Adipocyte (in vitro differentiated cells): ENCODE data around the gene CNN2.
A peak's percentile ranks its signal among the peaks of the same experiment; 100 is the strongest.

Source experiments
- DNase-seq: peaks from one replicate; pipeline ENCODE4 v3.0.0-alpha.2; 2015; ENCODE audit warnings: low read depth
- H3K27me3 ChIP-seq: replicated peaks from 2 replicates; pipeline ENCODE4 v1.7.0; 2013; ENCODE audit warnings: mild to moderate bottlenecking, low read length, moderate library complexity; ENCODE audit not compliant: control insufficient read depth, insufficient read depth
- H3K36me3 ChIP-seq: 2 replicates; pipeline ENCODE4 v1.7.0; 2013; ENCODE audit warnings: low read length, mild to moderate bottlenecking, moderate library complexity; ENCODE audit not compliant: control insufficient read depth, insufficient read depth, severe bottlenecking
- H3K4me1 ChIP-seq: 2 replicates; pipeline ENCODE4 v1.7.0; 2013; ENCODE audit warnings: mild to moderate bottlenecking, low read length, moderate library complexity; ENCODE audit not compliant: control insufficient read depth, insufficient read depth
- H3K4me3 ChIP-seq: 2 replicates; pipeline ENCODE4 v1.7.0; 2013; ENCODE audit warnings: mild to moderate bottlenecking, low read length, moderate library complexity
- H3K9ac ChIP-seq: 2 replicates; pipeline ENCODE4 v1.7.0; 2013; ENCODE audit warnings: mild to moderate bottlenecking, low read length, moderate library complexity
- H3K9me3 ChIP-seq: 2 replicates; pipeline ENCODE4 v1.7.0; 2013; ENCODE audit warnings: mild to moderate bottlenecking, low read length, moderate library complexity; ENCODE audit not compliant: control insufficient read depth

Gene CNN2

DNA sequence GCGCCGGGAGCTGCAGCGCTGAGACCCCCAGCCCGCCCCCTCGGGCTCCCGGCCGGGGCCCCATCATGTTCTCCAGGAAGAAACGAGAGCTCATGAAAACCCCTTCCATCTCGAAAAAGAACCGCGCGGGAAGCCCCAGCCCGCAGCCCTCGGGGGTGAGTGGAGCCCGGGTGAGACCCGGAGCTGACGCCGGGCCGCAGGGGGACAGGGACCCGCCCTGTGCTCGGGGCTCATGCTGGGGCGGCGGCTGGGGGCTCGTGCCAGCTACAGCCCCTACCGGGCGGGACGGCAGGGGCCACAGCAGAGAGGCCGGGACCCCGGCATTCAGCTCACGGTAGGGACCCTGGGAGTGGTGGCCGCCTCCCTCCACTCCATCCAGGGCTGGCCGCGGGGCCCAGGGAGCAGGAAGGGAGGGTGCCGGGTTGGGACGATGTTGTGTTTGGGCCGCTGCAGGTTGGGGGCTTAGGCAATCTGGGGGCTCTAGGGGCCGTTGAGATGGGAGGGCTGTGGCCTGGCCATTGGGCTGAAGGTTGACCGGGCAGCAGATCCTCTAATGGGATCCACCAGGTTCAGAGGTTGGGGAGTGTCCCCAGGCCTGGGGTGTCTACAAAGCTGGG lies 41.0 kb downstream of the CNN2 start:
- Histone ChIP-seq H3K36me3 (no peaks in the 10 kb centered on the region), H3K4me1 (peaks cover 5% of the 10 kb centered on the region), H3K4me3 (no peak overlapping the region), H3K27me3 (peaks cover 49% of the 10 kb centered on the region), H3K9ac (no peak overlapping the region), H3K9me3 (no peaks in the 10 kb centered on the region)
- DNase-seq: no peak

DNA sequence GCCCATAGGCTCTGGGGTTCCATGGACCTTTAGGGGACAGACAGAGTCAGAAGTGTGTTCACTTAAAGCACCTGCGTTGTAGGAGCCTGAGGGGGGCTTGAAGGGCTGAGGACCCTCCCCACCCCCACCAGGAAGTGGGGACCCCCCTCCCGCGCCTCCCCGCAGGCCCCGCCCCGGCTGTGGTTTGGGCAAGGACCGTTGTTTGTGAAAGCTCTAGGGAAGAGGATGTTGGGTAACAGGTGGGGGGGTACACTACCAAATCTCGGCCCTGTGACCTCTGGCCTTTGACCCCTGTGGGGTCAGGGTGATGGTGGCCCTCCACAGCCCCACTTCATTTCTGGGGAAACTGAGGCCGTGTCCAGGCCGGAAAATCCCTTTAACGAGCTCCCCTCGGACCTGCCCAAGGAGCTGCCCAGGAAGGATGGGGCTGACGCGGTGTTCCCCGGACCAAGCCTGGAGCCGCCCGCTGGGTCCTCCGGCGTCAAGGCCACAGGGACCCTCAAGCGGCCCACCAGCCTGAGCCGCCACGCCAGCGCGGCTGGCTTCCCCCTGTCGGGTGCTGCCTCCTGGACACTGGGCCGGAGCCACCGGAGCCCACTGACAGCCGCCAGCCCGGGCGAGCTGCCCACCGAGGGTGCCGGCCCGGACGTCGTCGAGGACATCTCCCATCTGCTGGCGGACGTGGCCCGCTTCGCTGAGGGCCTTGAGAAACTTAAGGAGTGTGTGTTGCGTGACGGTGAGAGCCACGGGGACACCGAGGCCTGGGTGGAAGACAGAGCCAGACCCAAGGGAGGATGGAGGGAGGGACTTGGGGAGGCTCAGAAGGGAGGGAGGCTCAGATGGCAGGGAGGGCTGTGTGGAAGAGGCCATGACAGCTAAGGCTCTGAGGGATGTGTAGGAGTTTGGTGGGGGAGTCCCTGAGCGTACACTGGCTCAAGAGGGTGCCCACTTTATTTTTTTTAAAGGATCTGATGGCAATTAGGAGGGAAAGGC lies 41.9 kb downstream of the CNN2 start:
- H3K9ac ChIP-seq: no peak overlapping the region
- no peak for DNase-seq
- no peaks in the 10 kb centered on the region for H3K36me3 ChIP-seq
- H3K27me3 ChIP-seq: peaks cover 51% of the 10 kb centered on the region
- H3K4me3 ChIP-seq: no peak overlapping the region
- no peaks in the 10 kb centered on the region for H3K9me3 ChIP-seq
- H3K4me1 ChIP-seq: peaks cover 5% of the 10 kb centered on the region

GRCh38 chr19:1069009-1069779 lies 42.8 kb downstream of the CNN2 start:
- DNase-seq: no peak
- H3K9ac ChIP-seq: no peak overlapping the region
- peaks cover 46% of the 10 kb centered on the region for H3K27me3 ChIP-seq
- H3K36me3 ChIP-seq: no peaks in the 10 kb centered on the region
- H3K4me3 ChIP-seq: no peak overlapping the region
- H3K9me3 ChIP-seq: no peaks in the 10 kb centered on the region
- H3K4me1 ChIP-seq: peaks cover 5% of the 10 kb centered on the region

DNA sequence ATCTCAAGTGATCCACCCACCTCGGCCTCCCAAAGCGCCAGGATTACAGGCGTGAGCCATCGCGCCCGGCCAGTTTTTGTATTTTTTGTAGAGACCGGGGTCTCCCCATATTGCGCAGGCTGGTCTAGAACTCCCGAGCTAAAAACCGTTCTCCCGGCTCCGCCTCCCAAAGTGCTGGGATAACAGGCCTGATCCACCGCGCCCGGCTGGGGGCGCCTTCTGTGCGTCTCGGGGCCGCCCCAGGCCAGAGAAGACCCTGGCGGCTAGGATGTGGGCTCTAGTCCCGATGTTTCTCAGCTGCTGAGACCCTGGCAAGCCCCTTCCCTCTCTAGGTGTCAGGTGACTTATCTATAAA lies 44.1 kb downstream of the CNN2 start:
- no peaks in the 10 kb centered on the region for H3K36me3 ChIP-seq
- DNase-seq: peak; percentile 24
- no peak overlapping the region for H3K4me3 ChIP-seq
- H3K9ac ChIP-seq: no peak overlapping the region
- no peaks in the 10 kb centered on the region for H3K9me3 ChIP-seq
- peaks cover 40% of the 10 kb centered on the region for H3K27me3 ChIP-seq
- no peaks in the 10 kb centered on the region for H3K4me1 ChIP-seq

DNA sequence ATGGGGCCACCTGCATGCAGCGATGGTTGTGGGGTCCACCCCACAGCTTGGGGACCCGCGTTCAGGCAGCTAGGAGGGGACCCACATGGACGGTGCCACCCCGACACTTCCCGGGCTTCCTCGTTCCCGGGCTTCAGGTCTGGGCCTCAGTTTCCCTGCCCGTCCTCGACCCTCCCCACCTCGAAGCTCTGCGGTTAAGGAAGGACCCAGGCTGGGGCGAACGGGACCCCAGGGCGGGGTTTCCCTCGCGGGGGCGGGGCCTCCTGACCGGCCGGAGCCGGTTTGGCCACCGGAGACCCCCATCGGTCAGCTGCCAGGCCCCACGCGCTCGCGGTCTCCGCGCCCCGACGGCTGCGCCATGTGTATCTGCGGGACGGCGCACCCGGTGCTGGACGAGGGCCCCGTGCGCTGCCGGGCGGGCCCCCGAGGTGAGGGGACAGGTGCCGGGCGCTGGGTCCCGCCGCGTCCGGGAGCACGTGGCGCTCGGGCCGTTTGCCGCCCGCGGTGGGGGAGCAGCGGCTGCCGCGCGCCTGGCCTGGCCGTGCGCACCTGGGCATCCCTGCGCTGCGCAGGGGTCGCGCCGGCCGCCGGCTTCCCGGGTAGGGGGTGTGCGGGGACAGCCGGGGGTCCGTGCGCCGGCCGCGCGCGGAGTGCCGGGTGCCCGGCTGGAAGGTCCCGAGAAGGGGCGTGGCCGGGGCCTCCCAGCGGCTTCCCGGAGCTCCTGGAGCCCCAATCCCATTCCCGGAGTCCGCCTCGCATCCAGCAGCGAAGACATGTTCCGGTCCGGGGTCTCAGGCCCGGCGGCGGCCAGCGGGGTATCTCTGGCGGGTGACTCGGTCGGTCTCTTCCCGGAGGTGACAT lies 44.8 kb downstream of the CNN2 start:
- H3K9me3 ChIP-seq: no peaks in the 10 kb centered on the region
- DNase-seq: peak; percentile 43
- H3K9ac ChIP-seq: no peak overlapping the region
- peaks cover 35% of the 10 kb centered on the region for H3K27me3 ChIP-seq
- no peaks in the 10 kb centered on the region for H3K36me3 ChIP-seq
- H3K4me3 ChIP-seq: no peak overlapping the region
- no peaks in the 10 kb centered on the region for H3K4me1 ChIP-seq

DNA sequence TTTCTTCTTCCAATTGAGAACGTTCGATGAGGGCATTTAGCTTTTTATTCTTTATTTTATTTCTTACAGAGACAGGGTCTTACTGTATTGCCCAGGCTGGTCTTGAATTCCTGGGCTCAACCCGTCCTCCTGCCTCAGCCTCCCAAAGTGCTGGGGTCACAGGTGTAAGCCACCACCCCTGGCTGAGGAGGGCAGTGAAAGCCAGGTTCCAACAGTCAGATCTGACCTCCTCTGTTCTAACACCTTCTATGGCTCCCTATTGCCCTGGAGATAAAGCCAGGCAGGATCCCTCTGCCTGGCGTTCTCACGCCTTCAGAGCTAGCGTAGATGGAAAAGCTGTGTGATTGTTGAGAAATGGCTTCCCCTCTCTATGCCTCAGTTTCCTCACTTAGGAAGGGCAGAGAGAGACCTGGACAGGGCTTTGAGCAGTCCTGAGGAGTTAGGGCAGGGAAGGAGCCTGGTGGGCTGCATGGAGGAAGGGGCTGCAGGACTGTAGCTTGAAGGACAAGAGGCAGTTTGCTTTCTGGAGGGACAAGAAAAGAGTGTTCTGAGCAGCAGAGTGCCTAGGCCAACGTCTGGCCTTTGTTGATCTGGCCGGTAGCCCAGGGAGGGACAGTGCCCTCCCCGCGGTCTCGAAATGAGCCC lies 46.1 kb downstream of the CNN2 start:
- no peaks in the 10 kb centered on the region for H3K4me1 ChIP-seq
- no peaks in the 10 kb centered on the region for H3K9me3 ChIP-seq
- peaks cover 28% of the 10 kb centered on the region for H3K27me3 ChIP-seq
- H3K36me3 ChIP-seq: no peaks in the 10 kb centered on the region
- H3K9ac ChIP-seq: no peak overlapping the region
- no peak overlapping the region for H3K4me3 ChIP-seq
- DNase-seq: no peak

GRCh38 chr19:1073063-1073955 lies 46.9 kb downstream of the CNN2 start:
- Histone ChIP-seq H3K9ac (no peak overlapping the region), H3K36me3 (no peaks in the 10 kb centered on the region), H3K9me3 (no peaks in the 10 kb centered on the region), H3K27me3 (peaks cover 26% of the 10 kb centered on the region), H3K4me3 (no peak overlapping the region), H3K4me1 (no peaks in the 10 kb centered on the region)
- DNase-seq: no peak

- no peak overlapping the region for H3K4me3 ChIP-seq
Observed at GRCh38 chr19:1073956-1074517, 47.6 kb downstream of the CNN2 start.

GRCh38 chr19:1074544-1075283 lies 48.3 kb downstream of the CNN2 start:
- DNase-seq: no peak
- Histone ChIP-seq H3K36me3 (no peaks in the 10 kb centered on the region), H3K4me1 (no peaks in the 10 kb centered on the region)

More at GRCh38 chr19:1073956-1074517, 47.6 kb downstream of the CNN2 start:
- DNase-seq: no peak
- H3K36me3 ChIP-seq: no peaks in the 10 kb centered on the region
- H3K4me1 ChIP-seq: no peaks in the 10 kb centered on the region
- H3K27me3 ChIP-seq: peaks cover 18% of the 10 kb centered on the region
- no peaks in the 10 kb centered on the region for H3K9me3 ChIP-seq
- H3K9ac ChIP-seq: no peak overlapping the region

More at GRCh38 chr19:1074544-1075283, 48.3 kb downstream of the CNN2 start:
- H3K9ac ChIP-seq: no peak overlapping the region
- peaks cover 12% of the 10 kb centered on the region for H3K27me3 ChIP-seq
- H3K9me3 ChIP-seq: no peaks in the 10 kb centered on the region
- H3K4me3 ChIP-seq: no peak overlapping the region
